ENCODE measurements around the gene CCDC120. TPM values are rescaled to one million over a fixed set of nuclear protein-coding genes. Genes with fewer than 3 reads are reported as not detected.

The CCDC120 gene
- total and polyA plus RNA-seq, 2 donors from 2014 or later: 5.2 to 13.7 TPM

DNA sequence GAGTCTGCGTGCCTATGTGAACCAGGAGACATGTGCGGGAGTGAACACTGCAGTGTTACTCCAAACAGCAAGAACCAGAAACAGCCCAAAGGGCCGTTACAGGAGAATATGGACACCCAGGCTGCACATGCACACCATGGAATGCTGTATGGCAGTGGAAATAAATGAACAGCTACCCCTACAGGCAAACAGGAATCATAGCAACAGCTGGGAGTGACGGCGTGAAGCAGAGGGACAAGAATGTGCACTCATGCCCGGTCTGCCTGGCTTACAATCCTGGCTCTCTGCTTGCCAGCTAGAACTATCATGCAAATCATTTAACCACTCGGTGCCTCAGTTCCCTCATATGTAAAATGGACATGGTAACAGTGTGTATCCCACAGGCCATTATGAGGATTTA lies 48.1 kb downstream of the CCDC120 start:
- no peaks in the 10 kb centered on the region for H3K4me1 ChIP-seq (ENCODE audit: control insufficient read depth in 2 of 3, insufficient read depth in 2 of 3, low read depth in 1 of 3, low read length in 3 of 3)
- no peaks in the 10 kb centered on the region for H3K9me3 ChIP-seq (ENCODE audit: control insufficient read depth in 2 of 3, insufficient read depth in 1 of 3, low read length in 3 of 3)
- no peak for FAIRE-seq
- no peak overlapping the region for H3K9ac ChIP-seq (ENCODE audit: low read length in 3 of 3)
- H3K27me3 ChIP-seq (ENCODE audit: control insufficient read depth, insufficient read depth, low read length): no peaks in the 10 kb centered on the region
- intact Hi-C loops (cut with DNase I): no loop called here
- TF ChIP-seq, protein P1, sequence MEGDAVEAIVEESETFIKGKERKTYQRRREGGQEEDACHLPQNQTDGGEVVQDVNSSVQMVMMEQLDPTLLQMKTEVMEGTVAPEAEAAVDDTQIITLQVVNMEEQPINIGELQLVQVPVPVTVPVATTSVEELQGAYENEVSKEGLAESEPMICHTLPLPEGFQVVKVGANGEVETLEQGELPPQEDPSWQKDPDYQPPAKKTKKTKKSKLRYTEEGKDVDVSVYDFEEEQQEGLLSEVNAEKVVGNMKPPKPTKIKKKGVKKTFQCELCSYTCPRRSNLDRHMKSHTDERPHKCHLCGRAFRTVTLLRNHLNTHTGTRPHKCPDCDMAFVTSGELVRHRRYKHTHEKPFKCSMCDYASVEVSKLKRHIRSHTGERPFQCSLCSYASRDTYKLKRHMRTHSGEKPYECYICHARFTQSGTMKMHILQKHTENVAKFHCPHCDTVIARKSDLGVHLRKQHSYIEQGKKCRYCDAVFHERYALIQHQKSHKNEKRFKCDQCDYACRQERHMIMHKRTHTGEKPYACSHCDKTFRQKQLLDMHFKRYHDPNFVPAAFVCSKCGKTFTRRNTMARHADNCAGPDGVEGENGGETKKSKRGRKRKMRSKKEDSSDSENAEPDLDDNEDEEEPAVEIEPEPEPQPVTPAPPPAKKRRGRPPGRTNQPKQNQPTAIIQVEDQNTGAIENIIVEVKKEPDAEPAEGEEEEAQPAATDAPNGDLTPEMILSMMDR (IDR thresholded peaks at IDR 0.05; ENCODE audit: borderline replicate concordance, extremely low read depth, insufficient read depth): peak; percentile 57
- H3K36me3 ChIP-seq (ENCODE audit: control insufficient read depth in 2 of 3, insufficient read depth in 3 of 3, low read length in 3 of 3): peaks cover 0 to 3% (median 0%) of the 10 kb centered on the region in 3 donors
- no peak overlapping the region for H3K27ac ChIP-seq (ENCODE audit: low read depth in 2 of 2, low read length in 2 of 2)
- no peak overlapping the region for H3K4me3 ChIP-seq (ENCODE audit: low read length in 3 of 3)
- peak in 4 of 5 donors; percentile 14 to 36 (median 23) for DNase-seq

DNA sequence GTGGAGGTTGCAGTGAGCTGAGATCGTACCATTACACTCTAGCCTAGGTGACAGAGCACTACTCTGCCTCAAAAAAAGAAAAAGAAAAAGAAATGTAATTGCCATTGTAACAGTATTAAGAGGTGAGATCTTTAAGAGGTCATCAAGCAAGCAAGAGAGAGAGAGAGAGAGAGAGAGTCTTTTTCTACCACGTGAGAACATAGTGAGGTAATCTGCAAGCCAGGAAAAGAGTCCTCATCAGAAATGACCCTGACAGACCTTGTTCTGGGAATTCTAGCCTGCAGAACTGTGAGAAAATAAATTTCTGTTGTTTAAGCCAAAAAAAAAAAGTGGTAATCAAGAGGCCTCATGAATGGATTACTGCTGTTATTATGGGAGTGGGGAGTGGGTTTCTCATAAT lies 49.8 kb downstream of the CCDC120 start:
- H3K27me3 ChIP-seq (ENCODE audit: control insufficient read depth, insufficient read depth, low read length): no peaks in the 10 kb centered on the region
- H3K9ac ChIP-seq (ENCODE audit: low read length in 3 of 3): no peak overlapping the region
- FAIRE-seq (no peak), DNase-seq (no peak)
- TF ChIP-seq, protein P1 (IDR thresholded peaks at IDR 0.05; ENCODE audit: borderline replicate concordance, extremely low read depth, insufficient read depth): no peak
- no peak overlapping the region for H3K27ac ChIP-seq (ENCODE audit: low read depth in 2 of 2, low read length in 2 of 2)
- peaks cover 0 to 4% (median 4%) of the 10 kb centered on the region in 3 donors for H3K36me3 ChIP-seq (ENCODE audit: control insufficient read depth in 2 of 3, insufficient read depth in 3 of 3, low read length in 3 of 3)
- no peaks in the 10 kb centered on the region for H3K4me1 ChIP-seq (ENCODE audit: control insufficient read depth in 2 of 3, insufficient read depth in 2 of 3, low read depth in 1 of 3, low read length in 3 of 3)
- H3K9me3 ChIP-seq (ENCODE audit: control insufficient read depth in 2 of 3, insufficient read depth in 1 of 3, low read length in 3 of 3): no peaks in the 10 kb centered on the region
- intact Hi-C loops (cut with DNase I): no loop called here
- no peak overlapping the region for H3K4me3 ChIP-seq (ENCODE audit: low read length in 3 of 3)

DNA sequence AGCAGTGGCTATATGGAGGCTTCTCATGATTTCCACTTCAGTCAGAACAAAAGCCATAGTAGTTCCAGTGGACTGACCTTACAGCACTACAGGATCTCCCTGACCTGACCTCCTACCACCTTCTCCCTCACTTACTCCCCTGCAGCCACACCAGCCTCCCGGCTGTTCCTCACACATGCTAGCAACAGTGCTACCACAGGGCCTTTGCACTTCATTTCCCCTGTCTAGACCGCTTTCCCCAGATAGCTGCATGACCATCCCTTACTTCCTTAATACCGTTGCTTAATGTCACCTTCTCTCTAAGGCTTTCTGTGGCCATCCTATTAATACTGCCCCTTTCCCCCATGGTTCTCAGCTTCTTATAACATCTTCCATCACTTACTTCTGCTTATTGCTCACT lies 51.6 kb downstream of the CCDC120 start:
- Histone ChIP-seq H3K4me1 (ENCODE audit: control insufficient read depth in 2 of 3, insufficient read depth in 2 of 3, low read depth in 1 of 3, low read length in 3 of 3) (no peaks in the 10 kb centered on the region), H3K36me3 (ENCODE audit: control insufficient read depth in 2 of 3, insufficient read depth in 3 of 3, low read length in 3 of 3) (peaks cover 0 to 7% (median 4%) of the 10 kb centered on the region in 3 donors), H3K27me3 (ENCODE audit: control insufficient read depth, insufficient read depth, low read length) (no peaks in the 10 kb centered on the region), H3K9me3 (ENCODE audit: control insufficient read depth in 2 of 3, insufficient read depth in 1 of 3, low read length in 3 of 3) (no peaks in the 10 kb centered on the region), H3K4me3 (ENCODE audit: low read length in 3 of 3) (no peak overlapping the region), H3K9ac (ENCODE audit: low read length in 3 of 3) (no peak overlapping the region), H3K27ac (ENCODE audit: low read depth in 2 of 2, low read length in 2 of 2) (no peak overlapping the region)
- TF ChIP-seq, protein P1 (IDR thresholded peaks at IDR 0.05; ENCODE audit: borderline replicate concordance, extremely low read depth, insufficient read depth): no peak
- no peak for FAIRE-seq
- no peak for DNase-seq
- intact Hi-C loops (cut with DNase I): no loop called here

DNA sequence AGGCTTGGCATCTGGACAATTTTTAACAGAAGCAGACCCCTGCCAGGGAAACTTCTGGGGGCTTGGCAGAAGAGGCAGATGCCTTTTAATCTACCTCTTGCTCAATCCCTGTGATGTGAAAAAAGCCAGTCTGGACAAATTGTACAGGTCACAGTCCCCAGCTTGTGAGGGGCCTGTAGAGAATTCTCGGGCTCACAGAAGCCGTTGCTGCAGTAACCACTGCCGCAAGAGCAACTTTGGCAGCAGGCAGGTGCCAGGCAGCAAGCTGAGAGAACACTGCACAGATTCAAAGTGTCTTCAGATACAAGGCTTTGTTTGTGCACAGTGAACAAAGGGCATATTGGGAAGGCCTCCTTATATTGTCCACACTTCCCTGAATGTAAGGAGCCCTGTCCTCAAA lies 53.0 kb downstream of the CCDC120 start:
- H3K4me1 ChIP-seq (ENCODE audit: control insufficient read depth in 2 of 3, insufficient read depth in 2 of 3, low read depth in 1 of 3, low read length in 3 of 3): no peaks in the 10 kb centered on the region
- intact Hi-C loops (cut with DNase I): no loop called here
- FAIRE-seq: no peak
- H3K9me3 ChIP-seq (ENCODE audit: control insufficient read depth in 2 of 3, insufficient read depth in 1 of 3, low read length in 3 of 3): no peaks in the 10 kb centered on the region
- TF ChIP-seq, protein P1 (IDR thresholded peaks at IDR 0.05; ENCODE audit: borderline replicate concordance, extremely low read depth, insufficient read depth): no peak
- H3K27ac ChIP-seq (ENCODE audit: low read depth in 2 of 2, low read length in 2 of 2): no peak overlapping the region
- H3K27me3 ChIP-seq (ENCODE audit: control insufficient read depth, insufficient read depth, low read length): no peaks in the 10 kb centered on the region
- H3K9ac ChIP-seq (ENCODE audit: low read length in 3 of 3): no peak overlapping the region
- no peak for DNase-seq
- H3K36me3 ChIP-seq (ENCODE audit: control insufficient read depth in 2 of 3, insufficient read depth in 3 of 3, low read length in 3 of 3): peaks cover 0 to 13% (median 10%) of the 10 kb centered on the region in 3 donors
- no peak overlapping the region for H3K4me3 ChIP-seq (ENCODE audit: low read length in 3 of 3)
